HG02938 (cell line): ENCODE measurements around the gene HK1.
A peak's percentile ranks its signal among the peaks of the same experiment; 100 is the strongest.
"Not testable (repeated sequence)": the region's sequence is repeated elsewhere in the genome, so short reads cannot be mapped to it uniquely, and the experiment has no call there.

Source experiments
- ATAC-seq: cut with Tn5 transposase; IDR thresholded peaks from one replicate; pipeline ENCODE4 v1.9.1; 2021; ENCODE audit warnings: mild to moderate bottlenecking, moderate library complexity; ENCODE audit not compliant: unreplicated experiment

Gene HK1

DNA sequence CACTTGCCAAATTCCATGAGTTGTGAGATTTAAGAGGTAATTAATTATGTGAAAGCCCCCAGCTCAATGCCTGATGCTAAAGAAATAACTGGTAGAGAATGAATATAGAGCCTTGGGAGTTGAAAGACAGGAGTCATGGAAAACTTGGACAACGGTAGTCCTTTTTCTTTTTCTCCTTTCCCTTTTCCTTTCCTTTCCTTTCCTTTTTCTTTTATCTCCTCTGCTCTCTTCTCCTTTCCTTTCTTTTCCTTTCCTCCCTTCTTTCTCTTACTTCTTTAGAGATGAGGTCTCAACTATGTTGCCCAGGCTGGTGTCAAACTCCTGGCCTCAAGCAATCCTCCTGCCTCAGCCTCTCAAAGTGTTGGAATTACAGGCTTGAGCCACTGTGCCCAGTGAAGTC, 165.1 kb downstream of the HK1 start:
- no peak for ATAC-seq

DNA sequence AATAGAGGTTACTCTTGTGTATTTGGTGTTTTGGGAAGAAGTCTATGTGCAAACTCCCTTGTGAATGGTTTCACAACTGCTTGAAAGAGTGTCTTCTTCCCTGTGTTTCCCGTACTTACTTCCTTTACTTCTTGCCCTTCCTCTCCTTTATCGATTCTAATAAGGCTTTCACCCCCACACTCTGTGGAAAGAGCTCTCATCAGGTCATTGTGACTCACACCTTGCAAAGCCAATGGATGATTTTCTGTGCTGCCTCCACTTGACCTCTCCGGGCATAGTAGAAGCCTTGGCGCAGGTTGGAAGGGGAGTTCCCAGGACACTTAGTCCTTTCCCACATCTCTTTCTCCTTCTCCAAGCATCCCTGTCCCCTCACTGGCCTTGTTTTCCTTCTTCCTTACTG, 166.7 kb downstream of the HK1 start:
- ATAC-seq, result no peak

DNA sequence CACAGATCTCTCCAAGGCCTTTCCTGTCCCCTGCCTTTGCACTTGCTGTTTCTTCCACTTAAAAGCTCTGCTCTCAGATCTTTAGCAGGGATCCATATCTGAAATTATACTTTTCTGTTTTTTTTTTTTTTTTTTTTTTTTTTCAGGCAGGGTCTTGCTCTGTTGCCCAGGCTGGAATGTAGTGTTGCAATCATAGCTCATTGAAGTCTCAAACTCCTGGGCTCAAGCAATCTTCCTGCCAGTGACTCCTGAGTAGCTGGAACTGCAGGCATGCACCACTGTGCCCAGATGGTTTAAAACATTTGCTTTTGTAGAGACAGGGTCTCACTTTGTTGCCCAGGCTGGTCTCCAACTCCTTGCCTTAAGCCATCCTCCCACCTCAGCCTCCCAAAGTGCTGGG, 167.9 kb downstream of the HK1 start:
- no peak for ATAC-seq

DNA sequence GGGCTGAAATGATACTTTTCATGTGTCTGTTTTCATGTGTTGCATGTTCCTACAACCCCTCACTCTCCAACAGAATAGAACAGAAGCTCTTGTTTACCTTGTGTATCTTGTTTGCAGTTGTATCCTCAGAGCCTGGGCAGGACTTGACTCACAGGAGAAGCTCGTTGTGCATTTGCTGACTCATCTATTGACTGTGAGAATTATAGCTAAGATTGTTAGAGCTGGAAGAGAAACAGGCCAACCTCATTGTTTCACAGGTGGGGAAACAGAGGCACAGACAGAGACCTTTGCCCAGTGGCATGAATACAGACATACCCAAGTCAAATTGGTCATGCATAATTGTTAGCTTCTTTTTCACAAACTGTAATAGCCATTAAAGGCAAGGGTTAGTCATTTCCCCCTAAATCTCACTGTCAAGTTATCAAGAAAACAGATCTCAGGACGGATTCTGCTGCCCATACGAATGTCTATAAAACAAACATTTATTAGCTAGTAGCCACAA, 168.4 kb downstream of the HK1 start:
- no peak for ATAC-seq

DNA sequence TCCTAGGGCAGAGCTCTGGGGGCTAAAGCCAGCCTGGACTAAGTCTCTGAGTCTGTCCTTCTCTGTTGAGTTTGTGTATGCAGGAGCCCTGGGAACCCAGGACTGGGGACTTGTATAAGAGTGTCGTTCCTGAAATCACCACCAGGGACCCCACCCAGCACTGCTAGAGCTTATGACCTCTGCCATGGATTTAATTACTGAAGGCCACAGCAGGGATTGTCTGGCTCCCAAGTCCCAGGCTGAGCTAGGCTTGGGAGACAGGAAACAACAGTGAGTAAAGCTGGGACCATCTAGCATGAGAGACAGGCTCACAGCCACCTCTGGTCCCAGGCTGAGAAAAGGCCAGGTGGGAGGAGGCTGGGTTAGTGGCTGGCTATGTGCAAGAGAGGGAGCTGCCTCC, 171.5 kb downstream of the HK1 start:
- ATAC-seq, result peak; percentile 50

DNA sequence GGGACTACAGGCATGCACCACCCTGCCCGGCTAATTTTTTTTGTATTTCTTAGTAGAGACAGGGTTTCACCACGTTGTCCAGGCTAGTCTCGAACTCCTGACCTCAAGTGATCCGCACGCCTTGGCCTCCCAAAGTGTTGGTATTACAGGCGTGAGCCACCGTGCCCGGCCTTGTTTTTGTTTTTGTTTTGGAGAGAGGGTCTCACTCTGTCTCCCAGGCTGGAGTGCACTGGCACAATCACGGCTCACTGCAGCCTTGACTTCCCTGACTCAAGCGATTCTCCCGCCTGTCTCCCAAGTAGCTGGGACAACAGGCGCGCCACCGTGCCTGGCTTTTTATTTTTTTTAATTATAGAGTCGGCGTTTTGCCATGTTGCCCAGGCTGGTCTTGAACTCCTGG, 172.1 kb downstream of the HK1 start:
- ATAC-seq, result not testable (repeated sequence)

DNA sequence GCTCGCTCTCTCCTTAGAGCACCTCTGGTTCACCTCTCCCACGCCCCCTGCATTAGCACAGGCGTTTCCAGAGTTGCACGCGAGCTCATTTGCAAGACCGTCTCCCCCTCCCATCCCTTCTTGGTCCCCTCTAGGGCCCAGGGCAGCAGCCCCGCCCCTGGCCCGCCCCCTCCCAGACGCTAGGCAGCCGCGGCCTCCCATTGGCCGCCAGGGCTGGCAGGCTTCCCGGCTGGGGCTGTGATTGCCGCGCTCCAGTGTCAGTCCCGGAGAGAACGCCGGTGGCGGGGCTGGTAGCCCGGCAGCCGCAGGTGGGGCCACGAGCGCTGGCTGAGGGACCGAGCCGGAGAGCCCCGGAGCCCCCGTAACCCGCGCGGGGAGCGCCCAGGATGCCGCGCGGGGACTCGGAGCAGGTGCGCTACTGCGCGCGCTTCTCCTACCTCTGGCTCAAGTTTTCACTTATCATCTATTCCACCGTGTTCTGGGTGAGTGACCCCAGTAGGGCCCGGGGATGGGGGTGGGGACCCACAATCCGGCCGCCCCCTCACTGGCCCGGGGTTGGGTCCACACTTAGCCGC, 173.0 kb downstream of the HK1 start, which contains the start of gene TSPAN15:
TSPAN15 (plus strand) TSS at position 257 of the 575 bp plus-strand sequence; CDS start at position 387, 130 bp downstream.
- ATAC-seq, result peak; percentile 77
